Activated naive CD4-positive, alpha-beta T cell (primary cell): ENCODE measurements around the gene TPD52L2.
"Not testable (repeated sequence)": the region's sequence is repeated elsewhere in the genome, so short reads cannot be mapped to it uniquely, and the experiment has no call there.

ENCODE experiments used
- DNase-seq, 4 experiments: peaks; one replicate each; lab custom pipeline; 2025; lab: John Stamatoyannopoulos, UW

TPD52L2 gene

GRCh38 chr20:63835021-63835858, 29.8 kb upstream of the TPD52L2 start:
- no peak for DNase-seq

- DNase-seq: no peak
Observed at GRCh38 chr20:63836458-63837344, 28.4 kb upstream of the TPD52L2 start.

GRCh38 chr20:63837479-63837878, 27.6 kb upstream of the TPD52L2 start:
- DNase-seq: no peak

DNA sequence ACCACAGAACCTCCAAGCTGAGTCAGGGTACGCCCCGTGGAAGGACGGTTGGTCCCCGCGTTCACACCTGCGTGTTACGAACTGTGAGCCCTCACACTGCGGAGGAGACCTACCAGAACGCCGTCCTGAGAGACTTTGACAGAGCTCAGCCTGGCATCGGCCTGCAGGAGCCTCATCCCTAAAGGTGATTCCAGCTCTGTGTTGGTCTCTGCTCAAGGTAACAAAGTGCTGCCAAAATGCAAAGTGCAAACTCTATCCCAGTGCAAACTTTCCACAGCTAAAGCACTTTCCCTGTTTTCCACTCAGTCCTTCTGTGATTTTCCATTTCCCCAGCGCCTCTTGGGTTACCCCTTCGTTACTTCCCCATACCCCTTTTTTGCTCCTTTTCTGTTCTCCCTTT, 25.4 kb upstream of the TPD52L2 start:
- DNase-seq: no peak

DNA sequence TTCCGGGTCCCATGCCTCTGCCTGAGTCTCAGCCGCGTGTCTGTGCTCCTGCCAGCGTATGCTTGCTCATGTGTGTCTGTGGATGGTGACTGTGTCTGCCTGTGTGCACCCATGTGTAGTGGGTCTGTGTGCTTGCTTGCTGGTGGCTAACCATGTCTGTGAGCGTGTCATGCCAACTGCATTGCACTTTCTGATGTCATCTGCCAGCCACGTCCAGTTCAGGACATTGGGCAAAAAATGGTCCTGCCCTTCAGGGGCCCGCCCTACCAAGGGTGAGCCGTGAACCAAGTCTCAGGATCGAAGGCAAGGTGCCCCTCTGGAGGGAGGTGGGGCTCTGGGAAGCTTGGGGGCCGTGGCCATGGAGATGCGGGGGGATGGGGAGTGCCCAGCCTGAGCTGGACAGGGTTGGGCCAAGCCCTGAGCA, 24.7 kb upstream of the TPD52L2 start:
- DNase-seq: no peak

DNA sequence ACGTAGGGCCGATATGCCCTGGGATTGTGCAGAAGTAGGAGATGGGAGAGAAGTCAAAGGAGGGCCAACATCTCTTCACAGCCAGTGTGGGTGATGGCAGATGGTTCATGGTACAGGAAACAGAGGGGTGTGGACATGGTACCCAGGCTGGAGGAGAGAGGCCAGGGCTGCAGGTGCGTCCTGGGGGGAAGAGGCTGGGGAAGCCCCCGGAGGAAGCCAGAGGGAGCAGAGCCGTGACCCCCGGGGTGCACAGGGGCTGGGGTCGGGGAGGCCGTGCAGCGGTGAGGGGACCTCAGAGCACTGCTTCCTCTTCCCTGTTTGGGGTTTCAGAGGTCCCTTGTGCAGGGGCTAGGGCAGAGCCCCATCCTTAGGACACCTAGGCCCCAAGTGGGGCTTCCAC, 22.8 kb upstream of the TPD52L2 start:
- DNase-seq: no peak

DNA sequence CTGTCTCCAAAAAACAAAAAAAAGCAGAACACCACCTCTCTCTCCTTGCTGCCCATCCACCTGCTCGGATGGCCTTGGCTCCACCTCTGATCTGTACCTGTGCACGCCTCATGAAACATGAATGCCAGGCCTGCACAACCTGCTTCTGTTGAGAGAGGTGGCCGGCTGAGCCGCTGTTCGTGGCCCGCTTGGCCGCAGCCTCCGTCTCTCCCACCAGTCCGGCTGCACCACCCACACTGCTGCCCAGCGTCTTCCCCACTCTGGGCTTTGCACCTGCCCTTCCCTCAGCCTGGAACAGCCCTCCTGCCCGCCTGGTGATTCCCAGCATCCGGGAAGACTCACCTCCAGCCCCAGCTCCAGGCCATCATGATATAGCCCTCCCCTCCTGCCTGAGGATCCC, 21.8 kb upstream of the TPD52L2 start:
- no peak for DNase-seq

GRCh38 chr20:63843778-63844177, 21.3 kb upstream of the TPD52L2 start:
- DNase-seq: no peak

DNA sequence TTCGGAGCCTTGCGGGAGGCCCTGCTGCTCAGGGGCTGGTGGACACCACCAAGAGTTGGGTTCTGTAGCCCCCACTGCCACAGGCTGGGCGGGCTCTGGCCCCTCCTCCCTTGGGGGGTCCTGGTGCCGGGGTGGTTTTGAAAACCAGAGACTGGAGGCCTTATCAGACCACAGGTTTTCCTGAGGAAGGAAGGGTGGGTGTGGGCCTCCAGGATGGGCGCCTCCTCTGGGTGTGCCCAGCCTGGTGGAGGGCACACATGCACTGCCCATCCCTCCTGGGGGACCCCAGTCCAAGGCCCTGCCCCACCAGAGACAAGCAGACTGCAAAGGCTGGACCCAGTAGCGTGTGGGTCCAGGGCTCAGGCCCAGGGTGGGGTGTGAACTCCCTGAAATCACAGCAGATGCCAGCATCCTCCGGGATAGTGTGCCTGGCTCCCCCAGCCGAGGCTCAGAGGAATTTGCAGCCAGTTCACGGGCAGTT, 20.5 kb upstream of the TPD52L2 start:
- DNase-seq: no peak

GRCh38 chr20:63846128-63846771, 18.8 kb upstream of the TPD52L2 start:
- no peak for DNase-seq

DNA sequence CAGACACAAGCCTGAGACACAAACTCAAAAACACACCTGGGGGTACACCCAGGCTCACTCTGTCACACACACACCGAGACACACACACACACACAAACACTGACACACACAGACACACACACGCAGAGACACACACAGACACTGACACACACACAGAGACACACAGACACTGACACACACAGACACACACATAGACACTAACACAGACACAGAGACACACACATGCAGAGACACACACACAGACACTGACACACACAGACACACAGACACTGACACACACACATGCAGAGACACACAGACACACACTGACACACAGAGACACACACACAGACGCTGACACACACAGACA, 18.2 kb upstream of the TPD52L2 start:
- DNase-seq: no peak

DNA sequence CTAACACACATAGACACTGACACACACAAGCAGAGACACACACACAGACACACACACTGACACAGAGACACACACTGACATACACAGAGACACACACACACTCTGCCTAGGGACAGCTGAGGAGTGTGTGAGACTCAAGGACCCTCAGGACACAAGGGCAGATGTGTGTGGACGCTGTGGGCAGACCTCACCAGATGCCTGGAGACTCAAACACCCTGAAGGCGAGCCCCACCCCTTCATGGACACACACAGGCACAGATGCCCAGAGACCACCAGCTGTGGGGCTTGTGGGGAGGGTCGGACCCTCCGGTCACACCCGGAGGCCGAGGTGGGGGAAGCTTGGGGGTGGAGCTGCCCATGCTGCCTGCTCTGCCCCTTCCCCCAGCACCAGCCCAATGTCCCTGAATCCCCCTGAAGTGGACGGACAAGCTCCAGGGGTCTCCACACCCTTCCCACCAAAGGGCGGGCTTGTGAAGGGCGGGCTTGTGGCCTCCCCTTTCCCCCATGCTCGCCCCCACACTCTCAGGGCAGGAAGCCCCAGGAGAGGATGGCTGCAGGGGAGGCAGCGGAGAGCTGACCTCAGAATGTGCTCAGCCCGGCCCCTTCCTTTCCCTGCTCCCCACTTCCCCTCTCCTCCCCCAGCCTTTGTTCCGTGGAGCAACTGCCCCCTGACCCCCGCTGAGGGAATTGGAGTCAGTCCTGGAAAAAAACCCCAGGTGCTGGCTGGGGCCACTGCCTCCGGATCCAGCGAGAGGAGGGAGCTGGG, 17.6 kb upstream of the TPD52L2 start:
- DNase-seq: no peak

DNA sequence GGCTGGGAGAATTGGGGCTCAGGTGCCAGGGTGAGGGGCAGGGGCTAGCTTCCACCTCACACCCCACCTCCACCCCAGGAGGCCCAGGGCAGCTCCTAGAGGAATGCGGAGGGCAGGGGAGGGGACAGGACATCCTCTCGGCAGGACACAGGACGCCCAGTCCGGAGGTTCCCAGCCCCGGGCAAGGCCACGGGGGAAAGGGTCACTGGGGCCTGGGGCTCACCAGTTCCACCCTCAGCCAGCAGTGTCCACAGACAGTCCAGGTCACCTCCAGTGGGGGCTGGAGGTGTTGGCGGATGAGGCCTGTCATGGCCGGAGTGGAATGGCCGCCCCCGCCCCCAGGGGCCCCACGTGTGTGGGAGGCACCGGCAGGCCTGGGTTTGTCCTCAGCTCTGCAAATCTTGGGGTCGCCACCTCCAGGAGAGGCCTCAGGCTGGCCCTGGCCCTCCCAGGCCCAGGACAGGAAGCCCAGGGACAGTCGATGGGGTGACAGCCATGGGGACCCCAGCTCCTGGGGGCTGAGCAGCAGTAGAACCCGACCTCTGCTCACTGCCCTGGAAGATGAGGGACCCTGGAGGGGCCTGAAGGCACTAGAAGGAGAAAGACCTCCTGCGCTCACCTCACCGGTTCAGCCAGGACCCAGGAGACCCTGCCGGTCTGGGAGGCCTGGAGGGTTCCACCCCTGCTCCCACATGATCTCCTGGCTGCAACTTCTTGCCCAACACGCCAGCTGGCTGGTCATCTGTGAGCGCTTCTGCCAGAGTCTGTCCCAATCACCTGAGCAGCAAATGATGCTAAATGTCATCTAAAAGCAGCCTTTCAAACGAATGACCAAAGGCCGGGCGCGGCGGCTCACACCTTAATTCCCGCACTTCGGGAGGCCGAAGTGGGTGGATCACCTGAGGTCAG, 16.8 kb upstream of the TPD52L2 start:
- no peak for DNase-seq

DNA sequence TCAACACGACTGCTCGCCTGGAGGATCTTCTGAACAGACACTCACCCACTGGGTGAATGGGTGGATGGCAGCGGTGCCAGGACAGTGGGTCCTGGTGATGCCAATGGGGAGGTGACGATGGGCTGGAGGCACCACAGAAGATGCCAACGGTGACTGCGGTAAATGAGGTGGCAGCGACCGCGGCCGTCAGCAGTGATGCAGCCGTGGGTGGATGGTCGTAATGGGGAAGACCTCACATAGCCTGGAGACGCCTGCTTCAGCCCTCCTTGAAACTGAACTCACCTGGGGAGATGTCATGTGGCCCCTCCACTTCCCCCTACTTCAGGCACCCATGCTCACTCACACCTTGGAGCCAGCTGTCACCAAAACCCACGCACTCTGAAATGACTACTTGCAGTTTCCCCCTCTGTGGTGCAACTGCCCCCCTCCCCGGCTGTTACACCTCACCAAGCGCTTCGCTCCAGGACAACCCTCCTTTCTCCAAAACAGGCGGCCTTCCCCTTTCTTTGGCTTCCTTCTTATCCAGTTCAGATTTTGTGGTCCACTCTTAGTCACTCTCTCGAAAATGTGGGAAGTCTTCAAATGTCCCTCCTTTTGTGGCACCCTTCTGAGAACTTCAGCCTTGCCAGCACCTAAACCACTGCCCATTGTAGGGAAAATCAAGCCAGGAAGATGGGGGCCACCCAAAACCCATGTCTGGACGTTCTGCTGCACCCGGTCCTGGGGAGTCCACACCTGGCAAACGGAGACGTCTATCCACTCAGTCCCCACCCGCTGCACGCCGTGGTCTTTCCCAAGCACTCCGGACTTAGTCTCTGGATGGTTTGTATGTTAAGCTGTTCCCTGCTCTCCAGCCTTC, 14.2 kb upstream of the TPD52L2 start:
- no peak for DNase-seq

- not testable (repeated sequence) for DNase-seq
Observed at GRCh38 chr20:63851548-63851943, 13.5 kb upstream of the TPD52L2 start.

DNA sequence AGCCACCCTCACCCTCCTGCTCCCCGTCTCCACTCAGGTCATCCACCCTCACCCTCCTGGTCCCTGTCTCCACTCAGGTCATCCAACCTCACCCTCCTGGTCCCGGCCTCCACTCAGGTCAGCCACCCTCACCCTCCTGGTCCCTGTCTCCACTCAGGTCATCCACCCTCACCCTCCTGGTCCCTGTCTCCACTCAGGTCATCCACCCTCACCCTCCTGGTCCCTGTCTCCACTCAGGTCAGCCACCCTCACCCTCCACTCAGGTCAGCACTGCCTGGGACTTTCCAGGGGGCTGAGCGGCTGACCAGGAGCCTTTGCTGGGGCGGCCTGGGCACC, 11.4 kb upstream of the TPD52L2 start:
- DNase-seq: not testable (repeated sequence)

- DNase-seq: no peak
Observed at GRCh38 chr20:63854069-63854765, 10.9 kb upstream of the TPD52L2 start.

DNA sequence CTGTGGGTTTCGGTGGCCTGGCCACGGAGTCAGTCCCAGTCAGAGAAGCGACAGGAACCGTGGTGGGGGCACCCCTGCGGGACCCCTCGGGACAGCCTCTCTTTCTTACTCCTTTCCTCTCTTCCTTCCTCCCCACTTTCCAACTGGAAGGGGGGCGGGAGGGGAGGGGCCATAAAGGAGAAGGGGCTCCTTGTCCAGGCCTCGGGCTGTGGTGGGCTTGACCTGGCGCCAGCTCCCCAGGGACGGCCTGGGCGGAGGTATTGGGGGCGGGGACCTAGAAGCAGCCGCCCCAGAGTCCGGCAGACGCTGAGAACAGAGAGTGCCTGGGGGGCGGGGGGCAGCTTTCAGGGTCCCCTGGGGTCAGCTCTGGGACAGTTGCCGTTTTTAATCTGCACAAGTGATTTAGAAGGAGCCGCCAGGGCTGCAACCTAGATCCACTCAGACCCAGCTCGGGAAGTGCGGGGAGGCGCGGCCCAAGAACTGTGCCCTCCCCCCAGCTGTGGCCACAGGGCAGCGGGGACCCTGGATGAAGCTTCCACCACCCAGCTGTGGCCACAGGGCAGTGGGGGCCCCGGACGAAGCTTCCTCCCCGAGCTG, 10.2 kb upstream of the TPD52L2 start:
- no peak for DNase-seq
